Measurements from ENCODE around the gene CFAP74.

Gene CFAP74

GRCh38 chr1:2027961-2028583, 24.5 kb upstream of the CFAP74 start:
- TF ChIP-seq, protein P1, sequence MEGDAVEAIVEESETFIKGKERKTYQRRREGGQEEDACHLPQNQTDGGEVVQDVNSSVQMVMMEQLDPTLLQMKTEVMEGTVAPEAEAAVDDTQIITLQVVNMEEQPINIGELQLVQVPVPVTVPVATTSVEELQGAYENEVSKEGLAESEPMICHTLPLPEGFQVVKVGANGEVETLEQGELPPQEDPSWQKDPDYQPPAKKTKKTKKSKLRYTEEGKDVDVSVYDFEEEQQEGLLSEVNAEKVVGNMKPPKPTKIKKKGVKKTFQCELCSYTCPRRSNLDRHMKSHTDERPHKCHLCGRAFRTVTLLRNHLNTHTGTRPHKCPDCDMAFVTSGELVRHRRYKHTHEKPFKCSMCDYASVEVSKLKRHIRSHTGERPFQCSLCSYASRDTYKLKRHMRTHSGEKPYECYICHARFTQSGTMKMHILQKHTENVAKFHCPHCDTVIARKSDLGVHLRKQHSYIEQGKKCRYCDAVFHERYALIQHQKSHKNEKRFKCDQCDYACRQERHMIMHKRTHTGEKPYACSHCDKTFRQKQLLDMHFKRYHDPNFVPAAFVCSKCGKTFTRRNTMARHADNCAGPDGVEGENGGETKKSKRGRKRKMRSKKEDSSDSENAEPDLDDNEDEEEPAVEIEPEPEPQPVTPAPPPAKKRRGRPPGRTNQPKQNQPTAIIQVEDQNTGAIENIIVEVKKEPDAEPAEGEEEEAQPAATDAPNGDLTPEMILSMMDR (IDR thresholded peaks at IDR 0.05; ENCODE audit: control extremely low read depth, extremely low read depth, low read depth, missing control alignments) = no peak
- ChIA-PET POLR2A (no interaction called here), CTCF (interaction anchor here (1.1 to 1.7 kb wide), 2 partner anchors 13 to 16 kb away, joined by 4 to 7 read pairs; no protein-coding TSS in a partner anchor)
- DNase-seq (ENCODE audit: extremely low spot score) = no peak

GRCh38 chr1:2025491-2025981, 21.9 kb upstream of the CFAP74 start:
- ChIA-PET CTCF (interaction anchor here (2.5 kb wide), 1 partner anchor 19 kb away, joined by 7 read pairs; no protein-coding TSS in a partner anchor), POLR2A (no interaction called here)
- TF ChIP-seq, protein P1 (IDR thresholded peaks at IDR 0.05; ENCODE audit: control extremely low read depth, extremely low read depth, low read depth, missing control alignments) = no peak
- no peak for DNase-seq (ENCODE audit: extremely low spot score)

GRCh38 chr1:2024887-2025286, 21.3 kb upstream of the CFAP74 start:
- TF ChIP-seq, protein P1 (IDR thresholded peaks at IDR 0.05; ENCODE audit: control extremely low read depth, extremely low read depth, low read depth, missing control alignments) = no peak
- ChIA-PET CTCF (no interaction called here), POLR2A (no interaction called here)
- DNase-seq (ENCODE audit: extremely low spot score) = no peak

DNA sequence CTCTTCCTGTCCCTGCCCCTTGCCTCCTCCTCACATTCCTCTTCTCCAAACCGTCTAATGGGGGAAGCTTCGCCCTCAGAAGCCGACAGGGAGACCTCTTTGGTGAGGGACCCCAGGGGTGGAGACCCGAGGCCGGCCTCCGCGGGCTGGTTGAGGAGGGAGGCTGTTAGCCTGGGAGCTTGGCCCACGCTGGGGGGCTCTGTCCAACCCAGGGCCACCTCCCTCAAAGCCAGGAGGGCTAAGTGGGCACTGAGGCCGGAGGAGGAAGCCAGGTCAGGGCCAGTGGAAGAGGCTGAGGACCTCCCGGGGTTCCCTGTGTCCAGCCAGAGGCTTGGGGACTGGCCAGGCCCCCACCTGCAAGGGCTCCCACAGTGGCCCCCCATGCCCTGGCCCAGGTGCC, 20.9 kb upstream of the CFAP74 start:
- POLR2A ChIA-PET = no interaction called here
- TF ChIP-seq, protein P1 (IDR thresholded peaks at IDR 0.05; ENCODE audit: control extremely low read depth, extremely low read depth, low read depth, missing control alignments) = no peak
- CTCF ChIA-PET = no interaction called here
- no peak for DNase-seq (ENCODE audit: extremely low spot score)

DNA sequence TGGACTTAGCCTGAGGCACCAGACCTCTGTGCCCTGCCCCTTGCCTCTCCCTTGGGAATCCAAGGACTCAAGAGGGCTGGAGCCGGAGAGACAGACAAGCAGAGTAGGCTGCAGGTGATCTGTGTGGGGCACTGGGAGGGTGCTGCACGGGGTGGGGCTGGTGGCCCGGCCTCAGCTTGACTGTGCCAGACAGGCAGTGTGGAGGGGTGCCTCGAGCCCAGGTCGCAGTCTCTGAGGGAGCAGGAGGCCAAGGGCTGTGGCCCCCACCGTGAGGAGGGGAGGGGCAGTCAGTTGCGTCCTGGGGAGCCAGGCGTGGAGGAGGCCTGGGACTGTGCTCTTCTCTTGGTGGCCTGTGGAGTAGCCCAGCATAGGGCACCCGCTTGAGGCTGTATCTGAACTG, 19.6 kb upstream of the CFAP74 start:
- POLR2A ChIA-PET = no interaction called here
- TF ChIP-seq, protein P1 (IDR thresholded peaks at IDR 0.05; ENCODE audit: control extremely low read depth, extremely low read depth, low read depth, missing control alignments) = no peak
- no peak for DNase-seq (ENCODE audit: extremely low spot score)
- CTCF ChIA-PET = no interaction called here

DNA sequence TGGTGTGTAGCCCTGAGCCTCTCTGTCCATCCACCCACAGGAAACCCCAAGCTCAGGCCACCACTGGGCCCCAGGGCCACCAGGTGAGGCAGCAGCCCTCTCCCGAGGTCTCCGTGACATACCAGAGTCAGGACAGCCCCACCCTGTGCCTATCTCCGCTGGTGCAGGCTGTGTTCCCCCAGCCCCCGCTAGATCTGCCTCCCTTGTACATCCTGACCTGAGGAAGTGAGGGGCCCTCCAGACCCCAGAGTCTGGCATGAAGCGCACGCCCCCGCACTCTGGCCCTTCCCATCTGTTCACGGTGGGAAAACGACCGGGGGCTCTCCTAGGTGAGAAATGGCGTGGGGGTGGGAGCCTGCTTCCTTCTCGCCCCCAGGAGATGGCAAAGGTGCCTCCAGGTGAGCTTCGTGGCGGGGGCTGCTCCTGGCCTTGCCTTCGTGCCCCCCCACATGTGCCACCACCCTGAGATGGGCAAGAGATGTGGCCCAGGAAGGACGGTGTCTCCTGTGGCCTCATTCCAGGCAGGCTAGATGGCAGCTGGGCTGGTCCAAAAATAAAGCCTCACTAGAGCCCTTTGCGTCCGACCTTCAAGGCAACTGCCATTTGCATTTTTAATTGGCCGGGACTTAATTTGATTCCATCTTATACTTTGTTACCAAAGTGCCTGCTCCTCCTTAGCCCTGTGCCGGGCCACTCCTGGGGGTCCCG, 18.6 kb upstream of the CFAP74 start:
- ChIA-PET POLR2A (no interaction called here), CTCF (interaction anchor here (2.7 kb wide), 1 partner anchor 22 kb away, joined by 10 read pairs; no protein-coding TSS in a partner anchor)
- no peak for DNase-seq (ENCODE audit: extremely low spot score)
- TF ChIP-seq, protein P1 (IDR thresholded peaks at IDR 0.05; ENCODE audit: control extremely low read depth, extremely low read depth, low read depth, missing control alignments) = no peak
